GM12878 (cell line): ENCODE data around the gene IFNB1.

ENCODE experiments used
- CEBPB ChIP-seq, 2 experiments: fragments of 150-350 bp in 1 of 2; IDR thresholded peaks; 2 replicates each; pipeline ENCODE4 v1.6.1; 2012 to 2014; ENCODE audit warnings: low read depth in 2 of 2, low read length in 2 of 2, borderline replicate concordance in 1 of 2, inconsistent platforms in 1 of 2
- POLR2A ChIP-seq: IDR thresholded peaks from 2 replicates; pipeline ENCODE4 v1.6.1; 2011; ENCODE audit warnings: low read depth, mild to moderate bottlenecking, low read length
- TF ChIP-seq, protein P1 (sequence below): IDR thresholded peaks from 2 replicates; pipeline ENCODE4 v1.6.1; 2011; ENCODE audit warnings: low read depth, low read length, improper control_type of control experiment, borderline replicate concordance

DNA sequence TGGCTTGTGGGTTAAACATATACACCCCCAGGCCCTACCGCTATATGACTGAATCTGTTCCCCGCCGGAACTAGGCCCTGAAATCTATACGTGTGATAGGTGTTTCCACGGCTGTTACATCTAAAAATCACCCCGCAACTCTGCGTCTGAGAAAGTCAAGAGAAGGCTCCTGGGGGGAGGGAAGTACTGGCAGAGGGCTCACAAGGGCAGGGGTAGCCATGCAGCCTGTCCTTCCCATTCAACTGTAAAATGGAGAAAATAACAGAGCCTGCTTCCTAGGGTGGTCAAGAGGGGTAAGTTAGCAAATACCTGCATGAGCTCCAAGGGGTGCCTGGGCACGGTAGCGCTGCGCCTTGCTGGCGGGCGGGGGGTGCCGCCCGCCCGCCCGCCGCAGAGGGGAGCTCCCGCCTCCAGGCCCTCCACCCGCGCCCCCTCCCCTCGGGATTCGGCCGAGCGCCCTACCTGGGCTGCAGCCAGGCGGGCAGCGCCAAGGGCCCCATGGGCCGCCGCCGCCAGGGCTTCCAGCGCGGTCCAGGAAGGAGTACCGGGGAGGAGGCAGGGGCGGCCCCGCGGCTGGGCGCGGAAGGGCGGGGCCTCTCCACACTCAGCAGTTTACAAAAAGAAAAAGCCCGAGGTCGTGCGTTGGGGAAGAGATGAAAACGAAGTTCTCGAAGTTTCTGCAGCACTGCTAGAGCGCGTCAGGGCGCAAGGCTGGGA, 46.5 kb downstream of the IFNB1 start, which contains the start of gene HACD4:
- no peak for TF ChIP-seq CEBPB (IDR thresholded peaks at IDR 0.05; ENCODE audit: borderline replicate concordance in 1 of 2, low read depth in 2 of 2, low read length in 2 of 2)
- TF ChIP-seq, protein P1, sequence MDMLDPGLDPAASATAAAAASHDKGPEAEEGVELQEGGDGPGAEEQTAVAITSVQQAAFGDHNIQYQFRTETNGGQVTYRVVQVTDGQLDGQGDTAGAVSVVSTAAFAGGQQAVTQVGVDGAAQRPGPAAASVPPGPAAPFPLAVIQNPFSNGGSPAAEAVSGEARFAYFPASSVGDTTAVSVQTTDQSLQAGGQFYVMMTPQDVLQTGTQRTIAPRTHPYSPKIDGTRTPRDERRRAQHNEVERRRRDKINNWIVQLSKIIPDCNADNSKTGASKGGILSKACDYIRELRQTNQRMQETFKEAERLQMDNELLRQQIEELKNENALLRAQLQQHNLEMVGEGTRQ, result no peak
- peak; percentile 75 for TF ChIP-seq POLR2A
